ENCODE measurements around the gene MCHR1. TPM values are rescaled to one million over a fixed set of nuclear protein-coding genes. Genes with fewer than 3 reads are reported as not detected.

The MCHR1 gene
- total RNA-seq, 4 donors from 2014 or later, result 0.33 to 2.1 TPM; not detected in 2

- Histone ChIP-seq H3K27me3 (no peaks in the 10 kb centered on the region), H3K4me3 (no peak overlapping the region), H3K4me1 (peaks cover 6 to 11% (median 8%) of the 10 kb centered on the region in 4 donors), H3K9me3 (no peaks in the 10 kb centered on the region), H3K27ac (replicated peaks in 1 of 4) (no peak overlapping the region), H3K36me3 (no peaks in the 10 kb centered on the region)
- TF ChIP-seq POLR2A (IDR thresholded peaks at IDR 0.05; ENCODE audit: low read depth) (no peak), POLR2AphosphoS5 (IDR thresholded peaks at IDR 0.05) (no peak)
- no peak for DNase-seq (ENCODE audit: extremely low spot score)
- WGBS, result 27% methylated on average over 7 of the region's 7 CpGs
- intact Hi-C loops (cut with DNase I), result no loop called here
Measured at GRCh38 chr22:40694411-40694810, 15.1 kb downstream of the MCHR1 start.

- intact Hi-C loops (cut with DNase I), result no loop called here
- WGBS, result 92% methylated on average over 5 of the region's 7 CpGs
- TF ChIP-seq EP300 (IDR thresholded peaks at IDR 0.05) (no peak), POLR2A (IDR thresholded peaks at IDR 0.05; ENCODE audit: low read depth) (no peak), POLR2AphosphoS5 (IDR thresholded peaks at IDR 0.05) (no peak), CTCF (IDR thresholded peaks at IDR 0.05) (no peak)
- DNase-seq (ENCODE audit: extremely low spot score), result no peak
- Histone ChIP-seq H3K4me1 (peaks cover 0 to 5% (median 0%) of the 10 kb centered on the region in 4 donors), H3K27ac (replicated peaks in 1 of 4) (no peak overlapping the region), H3K27me3 (no peaks in the 10 kb centered on the region), H3K36me3 (no peaks in the 10 kb centered on the region), H3K9me3 (no peaks in the 10 kb centered on the region), H3K4me3 (no peak overlapping the region)
Measured at GRCh38 chr22:40701274-40701673, 22.0 kb downstream of the MCHR1 start.

- 96% methylated on average over 1 of the region's 1 CpG for WGBS
- intact Hi-C loops (cut with DNase I), result no loop called here
- H3K4me3 ChIP-seq, result no peak overlapping the region
- no peaks in the 10 kb centered on the region for H3K36me3 ChIP-seq
- DNase-seq (ENCODE audit: extremely low spot score), result no peak
- no peaks in the 10 kb centered on the region for H3K9me3 ChIP-seq
- H3K27ac ChIP-seq (replicated peaks in 1 of 4), result no peak overlapping the region
- TF ChIP-seq CTCF (IDR thresholded peaks at IDR 0.05) (no peak), POLR2AphosphoS5 (IDR thresholded peaks at IDR 0.05) (no peak), EP300 (IDR thresholded peaks at IDR 0.05) (no peak), POLR2A (IDR thresholded peaks at IDR 0.05; ENCODE audit: low read depth) (no peak)
- H3K4me1 ChIP-seq, result peaks cover 0 to 5% (median 0%) of the 10 kb centered on the region in 4 donors
- H3K27me3 ChIP-seq, result no peaks in the 10 kb centered on the region
Measured at GRCh38 chr22:40703174-40703573, 23.9 kb downstream of the MCHR1 start.

GRCh38 chr22:40703736-40704135, 24.5 kb downstream of the MCHR1 start:
- Histone ChIP-seq H3K36me3 (no peaks in the 10 kb centered on the region), H3K4me3 (no peak overlapping the region), H3K27me3 (no peaks in the 10 kb centered on the region), H3K9me3 (no peaks in the 10 kb centered on the region), H3K4me1 (peaks cover 0 to 11% (median under 1%) of the 10 kb centered on the region in 4 donors), H3K27ac (replicated peaks in 1 of 4) (no peak overlapping the region)
- no peak for TF ChIP-seq CTCF (IDR thresholded peaks at IDR 0.05)
- TF ChIP-seq POLR2A (IDR thresholded peaks at IDR 0.05; ENCODE audit: low read depth), result no peak
- TF ChIP-seq EP300 (IDR thresholded peaks at IDR 0.05), result no peak
- TF ChIP-seq POLR2AphosphoS5 (IDR thresholded peaks at IDR 0.05), result no peak
- DNase-seq (ENCODE audit: extremely low spot score), result no peak
- intact Hi-C loops (cut with DNase I), result no loop called here
- WGBS, result 89% methylated on average over 5 of the region's 5 CpGs

- DNase-seq (ENCODE audit: extremely low spot score), result no peak
- intact Hi-C loops (cut with DNase I), result no loop called here
- WGBS, result 70% methylated on average over 9 of the region's 9 CpGs
Measured at GRCh38 chr22:40705918-40706682, 26.8 kb downstream of the MCHR1 start.

More at GRCh38 chr22:40705918-40706682, 26.8 kb downstream of the MCHR1 start:
- Histone ChIP-seq H3K4me1 (peaks cover 20 to 35% (median 23%) of the 10 kb centered on the region in 4 donors), H3K4me3 (no peak overlapping the region), H3K27ac (replicated peaks in 1 of 4) (no peak overlapping the region), H3K27me3 (no peaks in the 10 kb centered on the region), H3K9me3 (no peaks in the 10 kb centered on the region), H3K36me3 (no peaks in the 10 kb centered on the region)
- TF ChIP-seq POLR2AphosphoS5 (IDR thresholded peaks at IDR 0.05) (no peak), CTCF (IDR thresholded peaks at IDR 0.05) (no peak), EP300 (IDR thresholded peaks at IDR 0.05) (no peak), POLR2A (IDR thresholded peaks at IDR 0.05; ENCODE audit: low read depth) (no peak)

Measured in esophagus muscularis mucosa (tissue), 4 donors.